HEK293 (cell line): Measurements from ENCODE around the gene PXMP2.

Source experiments
- CTCF ChIA-PET: fragments of 350-600 bp; formaldehyde crosslinking; extraction: SDS; loops from one replicate; lab custom pipeline; 2021; ENCODE audit warnings: antibody characterized with exemption; lab: Yijun Ruan, JAX
- POLR2A ChIA-PET: fragments of 300-600 bp; formaldehyde crosslinking; extraction: SDS; loops from one replicate; lab custom pipeline; 2020; ENCODE audit warnings: antibody characterized with exemption, inconsistent platforms; lab: Yijun Ruan, JAX
- H3K27ac ChIP-seq: fragments of 200-500 bp; sonication (Bioruptor generic); 2 replicates; pipeline ENCODE4 v1.5.1; 2014; ENCODE audit warnings: low read depth, low read length, control low read depth, inconsistent platforms; ENCODE audit errors: extremely low read depth
- H3K36me3 ChIP-seq, 2 experiments: fragments of 200-500 bp in 1 of 2; sonication (Bioruptor generic) in 1 of 2; 1 replicate in 1 of 2; 2 replicates in 1 of 2; pipeline ENCODE4 v1.5.1; 2014 to 2017; ENCODE audit warnings: inconsistent platforms in 2 of 2, low read length in 2 of 2; ENCODE audit not compliant: control insufficient read depth in 2 of 2, insufficient read depth in 1 of 2
- H3K4me1 ChIP-seq: fragments of 200-500 bp; sonication (Bioruptor generic); 2 replicates; pipeline ENCODE4 v1.5.1; 2014; ENCODE audit warnings: mild to moderate bottlenecking, low read length, inconsistent platforms; ENCODE audit not compliant: control insufficient read depth, insufficient read depth
- H3K4me3 ChIP-seq: 2 replicates; pipeline ENCODE4 v1.5.1; 2011; ENCODE audit warnings: low read depth, mild to moderate bottlenecking, control low read depth, low read length, moderate library complexity
- H3K9me3 ChIP-seq: fragments of 200-500 bp; sonication (Bioruptor generic); 2 replicates; pipeline ENCODE4 v1.5.1; 2014; ENCODE audit warnings: low read depth, low read length, inconsistent platforms; ENCODE audit not compliant: control insufficient read depth, insufficient read depth
- FEZF1 ChIP-seq: fragments of 450-650 bp; formaldehyde crosslinking; IDR thresholded peaks from 2 replicates; pipeline ENCODE4 v1.5.1; 2016; ENCODE audit warnings: missing biosample characterization, missing genetic modification characterization
- GFI1B ChIP-seq: fragments of 450-650 bp; formaldehyde crosslinking; IDR thresholded peaks from 2 replicates; pipeline ENCODE4 v1.5.1; 2016; ENCODE audit warnings: missing biosample characterization, missing genetic modification characterization
- GLI2 ChIP-seq: fragments of 450-650 bp; formaldehyde crosslinking; IDR thresholded peaks from 2 replicates; pipeline ENCODE4; 2017; ENCODE audit warnings: missing biosample characterization, missing genetic modification characterization, low read depth, borderline replicate concordance
- IKZF3 ChIP-seq: fragments of 450-650 bp; IDR thresholded peaks from 2 replicates; pipeline ENCODE4 v1.5.0; 2018; ENCODE audit warnings: missing biosample characterization, mild to moderate bottlenecking, missing genetic modification characterization, moderate library complexity
- KLF10 ChIP-seq: fragments of 450-650 bp; IDR thresholded peaks from 2 replicates; pipeline ENCODE4 v1.5.1; 2018; ENCODE audit warnings: missing biosample characterization, mild to moderate bottlenecking, missing genetic modification characterization
- REPIN1 ChIP-seq: fragments of 450-650 bp; formaldehyde crosslinking; IDR thresholded peaks from 2 replicates; pipeline ENCODE4 v1.5.1; 2017; ENCODE audit warnings: missing biosample characterization, missing genetic modification characterization, low read depth
- ZBTB20 ChIP-seq: fragments of 450-650 bp; formaldehyde crosslinking; IDR thresholded peaks from 2 replicates; pipeline ENCODE4 v1.5.1; 2016; ENCODE audit warnings: missing biosample characterization, missing genetic modification characterization
- ZBTB7A ChIP-seq: fragments of 450-650 bp; formaldehyde crosslinking; IDR thresholded peaks from 2 replicates; pipeline ENCODE4 v1.5.1; 2016; ENCODE audit warnings: low read depth, missing biosample characterization, missing genetic modification characterization
- ZFP3 ChIP-seq: fragments of 450-650 bp; formaldehyde crosslinking; IDR thresholded peaks from 2 replicates; pipeline ENCODE4 v1.5.1; 2016; ENCODE audit warnings: low read depth, missing biosample characterization, missing genetic modification characterization
- ZFP41 ChIP-seq: fragments of 450-650 bp; formaldehyde crosslinking; IDR thresholded peaks from 2 replicates; pipeline ENCODE4 v1.5.1; 2016; ENCODE audit warnings: missing biosample characterization, missing genetic modification characterization, borderline replicate concordance
- ZFP69B ChIP-seq: fragments of 450-650 bp; formaldehyde crosslinking; IDR thresholded peaks from 2 replicates; pipeline ENCODE4 v1.5.1; 2016; ENCODE audit warnings: missing biosample characterization, missing genetic modification characterization
- ZNF146 ChIP-seq: fragments of 450-650 bp; formaldehyde crosslinking; IDR thresholded peaks from 2 replicates; pipeline ENCODE4 v1.5.1; 2016; ENCODE audit warnings: missing biosample characterization, missing genetic modification characterization
- ZNF16 ChIP-seq: fragments of 450-650 bp; formaldehyde crosslinking; IDR thresholded peaks from 2 replicates; pipeline ENCODE4 v1.5.1; 2016; ENCODE audit warnings: low read depth, missing biosample characterization, missing genetic modification characterization
- ZNF202 ChIP-seq: fragments of 450-650 bp; formaldehyde crosslinking; IDR thresholded peaks from 2 replicates; pipeline ENCODE4 v1.5.1; 2016; ENCODE audit warnings: missing biosample characterization, missing genetic modification characterization, borderline replicate concordance
- ZNF239 ChIP-seq: fragments of 450-650 bp; formaldehyde crosslinking; IDR thresholded peaks from 2 replicates; pipeline ENCODE4 v1.5.1; 2016; ENCODE audit warnings: missing biosample characterization, missing genetic modification characterization
- ZNF350 ChIP-seq: fragments of 450-650 bp; formaldehyde crosslinking; IDR thresholded peaks from 2 replicates; pipeline ENCODE4 v1.5.0; 2017; ENCODE audit warnings: missing biosample characterization, mild to moderate bottlenecking, missing genetic modification characterization
- ZNF37A ChIP-seq: fragments of 450-650 bp; IDR thresholded peaks from 2 replicates; pipeline ENCODE4 v1.5.1; 2018; ENCODE audit warnings: missing biosample characterization, missing genetic modification characterization
- ZNF513 ChIP-seq: fragments of 450-650 bp; IDR thresholded peaks from 2 replicates; pipeline ENCODE4 v1.5.1; 2018; ENCODE audit warnings: missing biosample characterization, missing genetic modification characterization
- ZNF521 ChIP-seq: fragments of 450-650 bp; formaldehyde crosslinking; IDR thresholded peaks from 2 replicates; pipeline ENCODE4 v1.5.1; 2017; ENCODE audit warnings: missing biosample characterization, mild to moderate bottlenecking, missing genetic modification characterization
- ZNF529 ChIP-seq: fragments of 450-650 bp; formaldehyde crosslinking; IDR thresholded peaks from 2 replicates; pipeline ENCODE4 v1.5.1; 2017; ENCODE audit warnings: missing genetic modification characterization, missing biosample characterization; ENCODE audit not compliant: insufficient replicate concordance
- ZNF530 ChIP-seq: fragments of 450-650 bp; formaldehyde crosslinking; IDR thresholded peaks from 2 replicates; pipeline ENCODE4 v1.5.1; 2016; ENCODE audit warnings: low read depth, missing biosample characterization, missing genetic modification characterization
- ZNF548 ChIP-seq: fragments of 450-650 bp; formaldehyde crosslinking; IDR thresholded peaks from 2 replicates; pipeline ENCODE4 v1.5.1; 2016; ENCODE audit warnings: missing biosample characterization, missing genetic modification characterization
- ZNF571 ChIP-seq: fragments of 450-650 bp; formaldehyde crosslinking; IDR thresholded peaks from 2 replicates; pipeline ENCODE4 v1.5.0; 2017; ENCODE audit warnings: missing biosample characterization, missing genetic modification characterization
- ZNF600 ChIP-seq: fragments of 450-650 bp; formaldehyde crosslinking; IDR thresholded peaks from 2 replicates; pipeline ENCODE4 v1.5.1; 2016; ENCODE audit warnings: missing biosample characterization, missing genetic modification characterization
- ZNF610 ChIP-seq: fragments of 450-650 bp; formaldehyde crosslinking; IDR thresholded peaks from 2 replicates; pipeline ENCODE4 v1.5.1; 2016; ENCODE audit warnings: missing biosample characterization, missing genetic modification characterization, borderline replicate concordance
- ZNF623 ChIP-seq: fragments of 450-650 bp; formaldehyde crosslinking; IDR thresholded peaks from 2 replicates; pipeline ENCODE4 v1.5.1; 2016; ENCODE audit warnings: missing biosample characterization, missing genetic modification characterization
- ZNF747 ChIP-seq: fragments of 450-650 bp; formaldehyde crosslinking; IDR thresholded peaks from 2 replicates; pipeline ENCODE4 v1.5.1; 2016; ENCODE audit warnings: missing biosample characterization, missing genetic modification characterization
- ZNF768 ChIP-seq: fragments of 450-650 bp; formaldehyde crosslinking; IDR thresholded peaks from 2 replicates; pipeline ENCODE4 v1.5.1; 2018; ENCODE audit warnings: missing biosample characterization, mild to moderate bottlenecking, missing genetic modification characterization
- ZSCAN23 ChIP-seq: fragments of 450-650 bp; formaldehyde crosslinking; IDR thresholded peaks from 2 replicates; pipeline ENCODE4 v1.5.1; 2016; ENCODE audit warnings: missing biosample characterization, missing genetic modification characterization
- TF ChIP-seq, protein P1 (sequence below): fragments of 450-650 bp; formaldehyde crosslinking; conservative IDR thresholded peaks from 2 replicates; pipeline ENCODE4 v1.5.1; 2016; ENCODE audit warnings: low read depth, missing biosample characterization, missing genetic modification characterization
- TF ChIP-seq, protein P2 (sequence below): fragments of 450-650 bp; formaldehyde crosslinking; IDR thresholded peaks from 2 replicates; pipeline ENCODE4 v1.5.1; 2016; ENCODE audit warnings: missing biosample characterization, missing genetic modification characterization

PXMP2 gene

DNA sequence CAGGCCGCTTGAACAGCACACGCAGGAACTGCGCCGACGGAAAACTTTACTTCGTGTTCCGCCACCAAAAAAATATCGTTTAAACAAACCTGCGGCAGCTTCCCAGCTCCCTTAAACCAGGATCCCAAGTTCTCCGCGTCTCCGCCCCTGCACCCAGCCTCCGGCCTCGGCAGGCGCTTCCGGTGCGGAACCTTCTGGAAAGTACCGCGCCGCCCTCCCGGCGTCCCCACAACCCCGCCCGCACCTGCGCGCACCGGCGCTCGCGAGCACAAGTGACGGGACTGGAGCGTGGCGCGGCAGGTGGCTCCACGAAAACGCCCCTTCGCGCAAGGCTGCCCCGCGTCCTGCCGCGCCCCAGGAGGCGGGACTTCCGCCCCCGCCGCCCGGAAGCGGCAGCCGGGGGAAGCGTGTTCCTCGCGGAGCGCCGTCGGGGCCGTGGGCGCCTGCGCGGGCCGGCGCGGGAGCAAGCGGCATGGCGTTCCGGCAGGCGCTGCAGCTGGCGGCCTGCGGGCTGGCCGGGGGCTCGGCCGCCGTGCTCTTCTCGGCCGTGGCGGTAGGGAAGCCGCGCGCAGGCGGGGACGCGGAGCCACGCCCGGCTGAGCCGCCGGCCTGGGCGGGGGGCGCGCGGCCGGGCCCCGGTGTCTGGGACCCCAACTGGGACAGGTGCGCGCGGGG, 23.2 kb downstream of the PXMP2 start, which contains the start of gene PGAM5:
TSS of gene PGAM5 (plus strand) at position 438 of the 675 bp plus-strand sequence. CDS start at position 473, 35 bp downstream.
- peak within 1 kb of the TSS; percentile 83 for H3K4me3 ChIP-seq
- POLR2A ChIA-PET = interaction anchor here (0.7 kb wide), 1 partner anchor 10 kb away, joined by 3 read pairs; no protein-coding TSS in a partner anchor
- H3K4me1 ChIP-seq = no peaks in the 10 kb centered on the region
- no peaks in the 10 kb centered on the region for H3K9me3 ChIP-seq
- peaks cover 6 to 32% of the 10 kb centered on the region in 2 experiments; a peak in 2 of 3 replicates for H3K36me3 ChIP-seq
- CTCF ChIA-PET = no interaction called here
- H3K27ac ChIP-seq = peak within 1 kb of the TSS; percentile 87
- TF ChIP-seq KLF10 (tag by site-specific recombination) (peak; percentile 85), ZNF571 (tag by site-specific recombination) (no peak), ZSCAN23 (tag by site-specific recombination) (no peak), ZNF513 (tag by site-specific recombination) (no peak), ZNF623 (tag by site-specific recombination) (no peak), ZBTB7A (tag by site-specific recombination) (no peak), ZNF768 (tag by site-specific recombination) (no peak), GLI2 (tag by site-specific recombination) (no peak), ZNF530 (tag by site-specific recombination) (no peak), ZFP3 (tag by site-specific recombination) (no peak), ZNF600 (tag by site-specific recombination) (peak; percentile 57), IKZF3 (tag by site-specific recombination) (peak; percentile 39; the same call in 1 of the 2 replicates), ZBTB20 (no peak), ZNF350 (tag by site-specific recombination) (no peak), ZNF610 (tag by site-specific recombination) (0 out of 2 replicates have a peak, but pooled peaks have one; percentile 48), FEZF1 (no peak), REPIN1 (tag by site-specific recombination) (no peak), ZNF16 (tag by site-specific recombination) (no peak), ZNF239 (tag by site-specific recombination) (no peak), ZNF37A (tag by site-specific recombination) (no peak), GFI1B (tag by site-specific recombination) (no peak), ZFP41 (tag by site-specific recombination) (no peak), ZNF521 (no peak), ZNF529 (no peak), ZNF146 (tag by site-specific recombination) (no peak), ZNF202 (tag by site-specific recombination) (no peak), ZFP69B (tag by site-specific recombination) (no peak), ZNF548 (tag by site-specific recombination) (no peak), ZNF747 (no peak)
- TF ChIP-seq, protein P1, sequence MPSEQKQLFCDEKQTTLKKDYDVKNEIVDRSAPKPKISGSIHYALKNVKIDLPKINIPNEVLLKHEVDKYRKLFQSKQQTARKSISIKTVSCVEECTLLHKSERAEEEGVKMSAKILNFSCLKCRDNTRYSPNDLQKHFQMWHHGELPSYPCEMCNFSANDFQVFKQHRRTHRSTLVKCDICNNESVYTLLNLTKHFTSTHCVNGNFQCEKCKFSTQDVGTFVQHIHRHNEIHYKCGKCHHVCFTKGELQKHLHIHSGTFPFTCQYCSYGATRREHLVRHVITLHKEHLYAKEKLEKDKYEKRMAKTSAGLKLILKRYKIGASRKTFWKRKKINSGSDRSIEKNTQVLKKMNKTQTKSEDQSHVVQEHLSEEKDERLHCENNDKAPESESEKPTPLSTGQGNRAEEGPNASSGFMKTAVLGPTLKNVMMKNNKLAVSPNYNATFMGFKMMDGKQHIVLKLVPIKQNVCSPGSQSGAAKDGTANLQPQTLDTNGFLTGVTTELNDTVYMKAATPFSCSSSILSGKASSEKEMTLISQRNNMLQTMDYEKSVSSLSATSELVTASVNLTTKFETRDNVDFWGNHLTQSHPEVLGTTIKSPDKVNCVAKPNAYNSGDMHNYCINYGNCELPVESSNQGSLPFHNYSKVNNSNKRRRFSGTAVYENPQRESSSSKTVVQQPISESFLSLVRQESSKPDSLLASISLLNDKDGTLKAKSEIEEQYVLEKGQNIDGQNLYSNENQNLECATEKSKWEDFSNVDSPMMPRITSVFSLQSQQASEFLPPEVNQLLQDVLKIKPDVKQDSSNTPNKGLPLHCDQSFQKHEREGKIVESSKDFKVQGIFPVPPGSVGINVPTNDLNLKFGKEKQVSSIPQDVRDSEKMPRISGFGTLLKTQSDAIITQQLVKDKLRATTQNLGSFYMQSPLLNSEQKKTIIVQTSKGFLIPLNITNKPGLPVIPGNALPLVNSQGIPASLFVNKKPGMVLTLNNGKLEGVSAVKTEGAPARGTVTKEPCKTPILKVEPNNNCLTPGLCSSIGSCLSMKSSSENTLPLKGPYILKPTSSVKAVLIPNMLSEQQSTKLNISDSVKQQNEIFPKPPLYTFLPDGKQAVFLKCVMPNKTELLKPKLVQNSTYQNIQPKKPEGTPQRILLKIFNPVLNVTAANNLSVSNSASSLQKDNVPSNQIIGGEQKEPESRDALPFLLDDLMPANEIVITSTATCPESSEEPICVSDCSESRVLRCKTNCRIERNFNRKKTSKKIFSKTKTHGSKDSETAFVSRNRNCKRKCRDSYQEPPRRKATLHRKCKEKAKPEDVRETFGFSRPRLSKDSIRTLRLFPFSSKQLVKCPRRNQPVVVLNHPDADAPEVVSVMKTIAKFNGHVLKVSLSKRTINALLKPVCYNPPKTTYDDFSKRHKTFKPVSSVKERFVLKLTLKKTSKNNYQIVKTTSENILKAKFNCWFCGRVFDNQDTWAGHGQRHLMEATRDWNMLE = 0 out of 2 replicates have a peak, but pooled peaks have one; percentile 48
- TF ChIP-seq, protein P2, sequence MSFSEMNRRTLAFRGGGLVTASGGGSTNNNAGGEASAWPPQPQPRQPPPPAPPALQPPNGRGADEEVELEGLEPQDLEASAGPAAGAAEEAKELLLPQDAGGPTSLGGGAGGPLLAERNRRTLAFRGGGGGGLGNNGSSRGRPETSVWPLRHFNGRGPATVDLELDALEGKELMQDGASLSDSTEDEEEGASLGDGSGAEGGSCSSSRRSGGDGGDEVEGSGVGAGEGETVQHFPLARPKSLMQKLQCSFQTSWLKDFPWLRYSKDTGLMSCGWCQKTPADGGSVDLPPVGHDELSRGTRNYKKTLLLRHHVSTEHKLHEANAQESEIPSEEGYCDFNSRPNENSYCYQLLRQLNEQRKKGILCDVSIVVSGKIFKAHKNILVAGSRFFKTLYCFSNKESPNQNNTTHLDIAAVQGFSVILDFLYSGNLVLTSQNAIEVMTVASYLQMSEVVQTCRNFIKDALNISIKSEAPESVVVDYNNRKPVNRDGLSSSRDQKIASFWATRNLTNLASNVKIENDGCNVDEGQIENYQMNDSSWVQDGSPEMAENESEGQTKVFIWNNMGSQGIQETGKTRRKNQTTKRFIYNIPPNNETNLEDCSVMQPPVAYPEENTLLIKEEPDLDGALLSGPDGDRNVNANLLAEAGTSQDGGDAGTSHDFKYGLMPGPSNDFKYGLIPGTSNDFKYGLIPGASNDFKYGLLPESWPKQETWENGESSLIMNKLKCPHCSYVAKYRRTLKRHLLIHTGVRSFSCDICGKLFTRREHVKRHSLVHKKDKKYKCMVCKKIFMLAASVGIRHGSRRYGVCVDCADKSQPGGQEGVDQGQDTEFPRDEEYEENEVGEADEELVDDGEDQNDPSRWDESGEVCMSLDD (tag by site-specific recombination) = no peak
